ENCODE results near the gene TBX6.

GRCh38 chr16:30137897-30138296 lies 46.2 kb upstream of the TBX6 start:
- no peak for TF ChIP-seq CTCF (IDR thresholded peaks at IDR 0.05 in 4 of 5, conservative IDR thresholded peaks at IDR 0.05 in 1 of 5)
- no peak for TF ChIP-seq POLR2A (IDR thresholded peaks at IDR 0.05)
